ENCODE results near the gene PPT2.

- TF ChIP-seq EP300 (IDR thresholded peaks at IDR 0.05) (no peak), CTCF (IDR thresholded peaks at IDR 0.05) (no peak)
Measured at GRCh38 chr6:32132110-32132509, 21.8 kb upstream of the PPT2 start.
